A673 (cell line): Measurements from ENCODE around the gene SMAD3. TPM values are rescaled to one million over a fixed set of nuclear protein-coding genes. Genes with fewer than 3 reads are reported as not detected.

Experiments
- BruUV-seq: library from RNA; stranded (reverse); fragments of 400-500 nt; replicated peaks from 2 replicates; lab custom pipeline; 2021; lab: Mats Ljungman, UMichigan
- CTCF ChIA-PET: fragments of 300-600 bp; sonication (Branson Sonifier 250); formaldehyde crosslinking; loops from one replicate; lab custom pipeline; 2022; ENCODE audit warnings: antibody characterized with exemption; lab: Charles Lee
- POLR2A ChIA-PET: fragments of 300-600 bp; sonication (Branson Sonifier 250); formaldehyde crosslinking; loops from one replicate; lab custom pipeline; 2022; ENCODE audit warnings: antibody characterized with exemption; ENCODE audit not compliant: low non-redundant PET; lab: Charles Lee
- DNase-seq: peaks from one replicate; pipeline ENCODE4 v3.0.0-alpha.2; 2015; ENCODE audit warnings: low spot score
- H3K27ac ChIP-seq: fragments of 200-600 bp; sonication (generic); 2 replicates; pipeline ENCODE4 v1.5.1; 2016; ENCODE audit warnings: mixed run types, low read depth, mild to moderate bottlenecking, mixed read lengths, antibody characterized with exemption, low read length; ENCODE audit not compliant: poor library complexity, severe bottlenecking
- H3K27me3 ChIP-seq: fragments of 200-600 bp; sonication (generic); replicated peaks from 2 replicates; pipeline ENCODE4 v1.6.1; 2017; ENCODE audit warnings: mixed run types, low read depth, mild to moderate bottlenecking, mixed read lengths, antibody characterized with exemption, low read length; ENCODE audit not compliant: insufficient read depth, poor library complexity
- H3K36me3 ChIP-seq: fragments of 200-600 bp; sonication (generic); 2 replicates; pipeline ENCODE4 v1.6.1; 2016; ENCODE audit warnings: mixed run types, mild to moderate bottlenecking, mixed read lengths, antibody characterized with exemption, low read length; ENCODE audit not compliant: insufficient read depth, poor library complexity, severe bottlenecking
- H3K4me1 ChIP-seq: fragments of 200-600 bp; sonication (generic); 2 replicates; pipeline ENCODE4 v1.6.1; 2017; ENCODE audit warnings: mixed run types, mild to moderate bottlenecking, mixed read lengths, antibody characterized with exemption, low read length; ENCODE audit not compliant: insufficient read depth, poor library complexity, severe bottlenecking
- H3K4me3 ChIP-seq: fragments of 200-600 bp; sonication (generic); 2 replicates; pipeline ENCODE4 v1.5.1; 2016; ENCODE audit warnings: low read depth, mixed run types, mild to moderate bottlenecking, mixed read lengths, low read length; ENCODE audit not compliant: poor library complexity, severe bottlenecking
- H3K9me3 ChIP-seq: fragments of 200-600 bp; sonication (generic); 2 replicates; pipeline ENCODE4 v1.6.1; 2016; ENCODE audit warnings: mixed run types, low read depth, mild to moderate bottlenecking, mixed read lengths, antibody characterized with exemption, low read length; ENCODE audit not compliant: poor library complexity, severe bottlenecking
- EZH2 ChIP-seq: fragments of 200-600 bp; sonication (generic); IDR thresholded peaks from 2 replicates; pipeline ENCODE4 v1.6.1; 2017; ENCODE audit warnings: borderline replicate concordance, low read depth, mild to moderate bottlenecking, mixed read lengths, antibody characterized with exemption, low read length; ENCODE audit not compliant: poor library complexity, severe bottlenecking
- intact Hi-C: fragments of 100-400 bp; cut with micrococcal nuclease; formaldehyde crosslinking; loops from one replicate; pipeline ENCODE4 v1.10.0; 2022; ENCODE audit not compliant: unreplicated experiment
- total RNA-seq: library from RNA; stranded (reverse); gene quantifications from 2 replicates; pipeline ENCODE4 v1.2.3, GENCODE V29; 2021
- TF ChIP-seq, protein P1 (sequence below): fragments of 300-800, 200-600 bp; sonication (generic); conservative IDR thresholded peaks from 2 replicates; pipeline ENCODE4 v1.5.1; 2017; ENCODE audit warnings: low read depth, mild to moderate bottlenecking, antibody characterized with exemption, low read length, moderate library complexity, mixed read lengths

SMAD3 gene
- total RNA-seq, 1 experiment from 2014 or later = 31.0 TPM

DNA sequence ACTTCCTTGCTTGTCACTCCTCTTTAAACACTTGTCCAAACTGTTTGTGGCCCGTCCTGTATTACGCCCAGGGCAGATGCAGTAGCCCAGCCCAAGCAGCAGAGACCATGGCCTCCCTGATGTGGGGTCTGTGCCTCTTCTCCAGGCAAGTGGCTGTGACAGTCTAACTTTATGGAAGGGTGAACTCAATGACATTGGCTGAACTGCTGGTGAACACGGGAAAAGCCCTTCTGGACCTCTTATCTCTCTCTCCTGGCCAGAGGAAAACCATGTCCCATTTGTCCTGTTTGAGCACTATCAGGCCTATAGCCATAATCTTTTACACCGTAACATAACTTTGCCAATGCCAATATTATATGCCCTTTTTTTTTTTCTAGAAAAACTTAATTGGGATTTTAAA lies 67.6 kb downstream of the SMAD3 start:
- intact Hi-C loops = no loop called here
- CTCF ChIA-PET = no interaction called here
- Histone ChIP-seq H3K27me3 (no peaks in the 10 kb centered on the region), H3K9me3 (no peaks in the 10 kb centered on the region), H3K36me3 (no peaks in the 10 kb centered on the region), H3K4me3 (no peak overlapping the region), H3K4me1 (peaks cover 22% of the 10 kb centered on the region), H3K27ac (no peak overlapping the region)
- DNase-seq = no peak
- POLR2A ChIA-PET = no interaction called here
- no TSS peak for BruUV-seq
- TF ChIP-seq, protein P1, sequence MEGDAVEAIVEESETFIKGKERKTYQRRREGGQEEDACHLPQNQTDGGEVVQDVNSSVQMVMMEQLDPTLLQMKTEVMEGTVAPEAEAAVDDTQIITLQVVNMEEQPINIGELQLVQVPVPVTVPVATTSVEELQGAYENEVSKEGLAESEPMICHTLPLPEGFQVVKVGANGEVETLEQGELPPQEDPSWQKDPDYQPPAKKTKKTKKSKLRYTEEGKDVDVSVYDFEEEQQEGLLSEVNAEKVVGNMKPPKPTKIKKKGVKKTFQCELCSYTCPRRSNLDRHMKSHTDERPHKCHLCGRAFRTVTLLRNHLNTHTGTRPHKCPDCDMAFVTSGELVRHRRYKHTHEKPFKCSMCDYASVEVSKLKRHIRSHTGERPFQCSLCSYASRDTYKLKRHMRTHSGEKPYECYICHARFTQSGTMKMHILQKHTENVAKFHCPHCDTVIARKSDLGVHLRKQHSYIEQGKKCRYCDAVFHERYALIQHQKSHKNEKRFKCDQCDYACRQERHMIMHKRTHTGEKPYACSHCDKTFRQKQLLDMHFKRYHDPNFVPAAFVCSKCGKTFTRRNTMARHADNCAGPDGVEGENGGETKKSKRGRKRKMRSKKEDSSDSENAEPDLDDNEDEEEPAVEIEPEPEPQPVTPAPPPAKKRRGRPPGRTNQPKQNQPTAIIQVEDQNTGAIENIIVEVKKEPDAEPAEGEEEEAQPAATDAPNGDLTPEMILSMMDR = no peak
- no peak for TF ChIP-seq EZH2

DNA sequence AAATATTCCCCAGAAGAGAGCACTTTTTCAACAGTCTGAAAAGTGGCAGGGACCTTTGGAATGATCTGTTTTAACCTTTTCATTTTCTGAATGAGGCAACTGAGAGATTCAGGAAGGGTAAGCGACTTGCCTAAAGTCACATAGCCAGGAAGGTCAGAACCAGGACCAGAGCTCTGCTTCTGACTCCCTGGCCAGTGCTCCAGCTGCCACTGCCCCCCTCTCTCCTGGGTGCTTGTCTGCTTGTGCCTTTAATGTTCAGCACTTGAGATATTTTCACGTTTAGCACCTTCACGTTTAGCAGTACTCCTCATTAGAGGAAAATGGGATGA lies 68.3 kb downstream of the SMAD3 start:
- H3K4me1 ChIP-seq = peaks cover 29% of the 10 kb centered on the region
- no peak for DNase-seq
- intact Hi-C loops = no loop called here
- no peaks in the 10 kb centered on the region for H3K36me3 ChIP-seq
- H3K4me3 ChIP-seq = no peak overlapping the region
- no peaks in the 10 kb centered on the region for H3K27me3 ChIP-seq
- BruUV-seq = no TSS peak
- H3K27ac ChIP-seq = no peak overlapping the region
- no peak for TF ChIP-seq EZH2
- TF ChIP-seq, protein P1 = no peak
- ChIA-PET POLR2A (no interaction called here), CTCF (no interaction called here)
- no peaks in the 10 kb centered on the region for H3K9me3 ChIP-seq

DNA sequence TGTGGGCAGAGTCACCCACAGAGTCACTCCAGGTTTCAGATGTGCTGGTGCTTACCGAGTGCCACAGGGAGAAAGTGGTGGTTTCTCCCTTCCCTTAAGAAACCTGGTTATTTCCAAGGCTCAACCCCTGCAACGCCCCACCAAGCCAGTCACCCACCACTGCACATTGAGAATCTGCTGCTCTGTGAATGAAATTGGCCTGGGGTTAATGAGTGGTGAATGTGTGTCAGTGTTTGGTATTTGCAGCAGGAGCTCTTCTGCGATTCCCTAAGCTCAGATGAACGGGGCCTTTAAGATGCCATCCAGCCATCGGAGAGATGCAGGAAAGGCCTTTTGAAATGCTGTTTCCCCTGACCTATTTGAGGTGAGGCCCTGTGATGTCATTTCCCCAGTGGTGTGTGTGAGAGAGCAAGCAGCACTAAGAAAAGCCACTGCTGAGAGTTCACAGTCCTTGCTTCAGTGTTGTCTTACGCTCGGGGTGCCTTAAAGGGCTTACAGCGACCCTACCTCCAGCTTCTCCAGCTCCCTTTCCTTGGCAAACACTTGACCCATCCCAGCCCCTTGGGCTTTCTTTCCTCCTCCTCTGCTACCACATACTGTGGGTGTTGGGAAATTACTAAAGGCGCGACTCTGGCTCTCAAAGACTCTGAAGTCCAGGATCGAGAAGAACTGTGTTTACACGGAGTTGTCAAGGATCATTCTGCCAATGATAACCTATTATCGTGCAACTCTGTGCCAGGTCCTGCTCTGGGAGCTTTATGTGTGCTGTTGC lies 68.9 kb downstream of the SMAD3 start:
- intact Hi-C loops = no loop called here
- no peaks in the 10 kb centered on the region for H3K9me3 ChIP-seq
- H3K27me3 ChIP-seq = no peaks in the 10 kb centered on the region
- H3K27ac ChIP-seq = peak overlapping the region; percentile 29
- DNase-seq = no peak
- no peaks in the 10 kb centered on the region for H3K36me3 ChIP-seq
- ChIA-PET CTCF (no interaction called here), POLR2A (no interaction called here)
- H3K4me1 ChIP-seq = peaks cover 34% of the 10 kb centered on the region
- no TSS peak for BruUV-seq
- no peak overlapping the region for H3K4me3 ChIP-seq
- no peak for TF ChIP-seq EZH2
- TF ChIP-seq, protein P1 = no peak
